GM12873 (cell line): ENCODE data around the gene PLD6.

ENCODE experiments used
- TF ChIP-seq, protein P1 (sequence below): IDR thresholded peaks from 2 replicates; pipeline ENCODE4 v1.5.1; 2012; ENCODE audit warnings: low read depth, mild to moderate bottlenecking, moderate library complexity, low read length, control low read depth; ENCODE audit not compliant: insufficient read depth; ENCODE audit errors: missing control alignments

The PLD6 gene

DNA sequence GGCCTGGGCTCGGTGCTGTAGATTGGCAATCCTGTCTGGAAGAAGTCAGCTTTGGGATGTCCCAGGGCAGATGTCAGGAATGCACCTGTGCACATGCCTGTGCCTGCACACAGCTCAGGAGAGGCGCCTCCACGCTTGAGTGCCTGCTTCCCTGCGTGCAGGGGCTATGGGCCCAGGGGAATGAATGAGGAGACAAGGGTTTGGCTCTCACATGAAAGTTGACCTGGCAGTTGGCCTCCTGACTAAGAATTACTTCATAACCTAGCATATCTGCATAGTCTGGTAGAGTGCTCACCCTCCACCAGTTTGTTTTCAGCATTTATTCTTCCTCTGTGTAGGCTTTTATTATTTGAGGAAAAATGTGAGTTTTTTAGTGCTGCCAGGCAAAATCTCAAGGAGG is 50.0 kb downstream of the PLD6 start:
- TF ChIP-seq, protein P1, sequence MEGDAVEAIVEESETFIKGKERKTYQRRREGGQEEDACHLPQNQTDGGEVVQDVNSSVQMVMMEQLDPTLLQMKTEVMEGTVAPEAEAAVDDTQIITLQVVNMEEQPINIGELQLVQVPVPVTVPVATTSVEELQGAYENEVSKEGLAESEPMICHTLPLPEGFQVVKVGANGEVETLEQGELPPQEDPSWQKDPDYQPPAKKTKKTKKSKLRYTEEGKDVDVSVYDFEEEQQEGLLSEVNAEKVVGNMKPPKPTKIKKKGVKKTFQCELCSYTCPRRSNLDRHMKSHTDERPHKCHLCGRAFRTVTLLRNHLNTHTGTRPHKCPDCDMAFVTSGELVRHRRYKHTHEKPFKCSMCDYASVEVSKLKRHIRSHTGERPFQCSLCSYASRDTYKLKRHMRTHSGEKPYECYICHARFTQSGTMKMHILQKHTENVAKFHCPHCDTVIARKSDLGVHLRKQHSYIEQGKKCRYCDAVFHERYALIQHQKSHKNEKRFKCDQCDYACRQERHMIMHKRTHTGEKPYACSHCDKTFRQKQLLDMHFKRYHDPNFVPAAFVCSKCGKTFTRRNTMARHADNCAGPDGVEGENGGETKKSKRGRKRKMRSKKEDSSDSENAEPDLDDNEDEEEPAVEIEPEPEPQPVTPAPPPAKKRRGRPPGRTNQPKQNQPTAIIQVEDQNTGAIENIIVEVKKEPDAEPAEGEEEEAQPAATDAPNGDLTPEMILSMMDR = no peak

GRCh38 chr17:17155568-17155967 is 50.6 kb downstream of the PLD6 start:
- TF ChIP-seq, protein P1 = peak; percentile 26

GRCh38 chr17:17154981-17155380 is 51.2 kb downstream of the PLD6 start:
- TF ChIP-seq, protein P1 = no peak

GRCh38 chr17:17154556-17154955 is 51.6 kb downstream of the PLD6 start:
- TF ChIP-seq, protein P1 = no peak

DNA sequence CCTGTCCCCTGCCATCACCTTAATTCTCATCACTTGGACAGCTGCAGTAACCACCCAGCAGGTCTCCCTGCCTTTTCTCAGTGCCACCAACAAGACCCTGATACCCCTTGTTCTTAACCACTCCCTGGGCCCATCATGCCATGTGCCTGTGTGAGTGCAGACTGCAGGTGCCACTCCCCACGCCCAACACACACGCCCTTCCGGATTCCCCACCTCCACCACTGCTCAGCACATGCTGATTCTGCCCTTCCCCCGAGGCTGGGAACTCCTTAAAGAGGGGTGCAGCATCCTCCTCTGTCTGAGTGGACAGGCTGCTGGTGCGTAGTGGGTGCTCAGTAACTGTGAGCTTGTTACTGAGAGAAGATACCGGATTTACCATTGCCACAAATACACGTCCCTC is 52.4 kb downstream of the PLD6 start:
- TF ChIP-seq, protein P1 = no peak

DNA sequence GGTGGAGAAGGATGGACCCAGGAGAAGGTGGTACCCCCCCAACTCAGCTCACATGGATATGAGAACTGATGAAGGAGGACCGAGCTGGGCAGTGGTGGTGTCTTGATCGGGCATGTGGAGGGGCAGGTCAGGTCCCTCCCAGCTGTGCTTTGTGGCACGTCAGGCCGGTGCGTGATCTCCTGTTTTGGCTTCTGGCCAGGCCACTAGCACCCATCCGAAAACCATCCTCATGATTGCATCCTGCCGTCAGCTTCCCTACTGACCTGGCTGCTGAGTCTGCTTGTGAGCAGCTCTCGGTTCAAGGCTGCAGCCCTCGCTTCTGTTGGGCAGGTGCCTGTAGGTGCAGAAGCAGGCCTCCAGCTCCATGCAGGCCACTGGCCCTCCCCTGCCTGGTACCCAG is 53.1 kb downstream of the PLD6 start:
- TF ChIP-seq, protein P1 = no peak

DNA sequence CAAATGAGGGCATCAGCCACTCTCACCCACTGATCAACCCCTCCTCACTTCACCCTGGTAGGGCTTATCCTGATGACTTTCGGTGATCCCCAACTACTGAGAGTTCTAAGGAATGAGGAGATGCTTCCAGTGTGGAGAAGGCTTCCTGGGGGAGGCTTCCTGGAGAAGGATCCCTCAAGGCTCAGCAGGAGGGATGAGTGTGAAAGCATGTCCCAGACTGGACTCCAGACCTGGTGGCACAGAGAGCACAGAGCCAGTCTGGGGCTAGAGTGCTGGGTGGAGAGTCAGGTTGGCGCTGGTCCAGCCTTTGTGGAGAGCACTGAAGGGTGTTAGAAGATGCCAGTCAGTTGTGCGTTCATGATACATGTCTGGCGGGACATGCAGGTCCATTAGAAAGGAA is 53.7 kb downstream of the PLD6 start:
- TF ChIP-seq, protein P1 = no peak
